Left ventricle myocardium inferior (tissue), 1 donor: ENCODE data around the gene R3HDM4. TPM values are rescaled to one million over a fixed set of nuclear protein-coding genes. Genes with fewer than 3 reads are reported as not detected.
A peak's percentile ranks its signal among the peaks of the same experiment; 100 is the strongest.

Experiments
- DNase-seq: peaks from one replicate; pipeline ENCODE4 v3.0.0-alpha.2; 2020
- H3K27ac ChIP-seq: fragments of 200-600 bp; replicated peaks from 2 replicates; pipeline ENCODE4 v1.8.0; 2021
- H3K27me3 ChIP-seq: fragments of 200-600 bp; 2 replicates; pipeline ENCODE4 v1.8.0; 2021; ENCODE audit warnings: low read depth
- H3K36me3 ChIP-seq: fragments of 200-600 bp; 2 replicates; pipeline ENCODE4 v1.8.0; 2021
- H3K4me1 ChIP-seq: fragments of 200-600 bp; 2 replicates; pipeline ENCODE4 v1.8.0; 2021
- H3K4me3 ChIP-seq: fragments of 200-600 bp; 2 replicates; pipeline ENCODE4 v1.8.0; 2021; ENCODE audit warnings: mild to moderate bottlenecking, moderate library complexity
- H3K9me3 ChIP-seq: fragments of 200-600 bp; replicated peaks from 2 replicates; pipeline ENCODE4 v1.8.0; 2021
- CTCF ChIP-seq: fragments of 200-600 bp; IDR thresholded peaks from 2 replicates; pipeline ENCODE4 v1.8.0; 2021; ENCODE audit warnings: antibody characterized with exemption, mild to moderate bottlenecking, borderline replicate concordance
- intact Hi-C: fragments of 100-400 bp; cut with micrococcal nuclease; formaldehyde crosslinking; loops from one replicate; pipeline ENCODE4 v1.11.0; 2022
- total RNA-seq: library from RNA; stranded (reverse); fragmentation: NEBNext Ultra II Directional; extraction: Animal tissue kit (Norgen Biotek cat#: 25700); gene quantifications from one replicate; pipeline ENCODE4 v1.2.1, GENCODE V29; 2021
- donor health status: DM: no; HTN: yes; CAD: no; lungs with severe emphysema.

The R3HDM4 gene
- total RNA-seq, 1 donor from 2014 or later = 21.6 TPM

GRCh38 chr19:917323-918151 is 4.5 kb upstream of the R3HDM4 start, which contains the start of gene KISS1R:
KISS1R (plus strand) TSS chr19:917333; CDS start chr19:917503, 170 bp downstream.
- Histone ChIP-seq H3K9me3 (no peaks in the 10 kb centered on the region), H3K36me3 (no peaks in the 10 kb centered on the region), H3K27ac (no peak within 1 kb of the TSS), H3K4me3 (peak within 1 kb of the TSS; percentile 53), H3K27me3 (peaks cover 56% of the 10 kb centered on the region), H3K4me1 (peaks cover 56% of the 10 kb centered on the region)
- intact Hi-C loops = no loop called here
- peak; percentile 57 for TF ChIP-seq CTCF
- DNase-seq = no peak

GRCh38 chr19:916645-917322 is 3.8 kb upstream of the R3HDM4 start:
- Histone ChIP-seq H3K27ac (no peak overlapping the region), H3K4me3 (peak overlapping the region; percentile 53), H3K27me3 (peaks cover 56% of the 10 kb centered on the region), H3K9me3 (no peaks in the 10 kb centered on the region), H3K4me1 (peaks cover 56% of the 10 kb centered on the region), H3K36me3 (no peaks in the 10 kb centered on the region)
- no peak for TF ChIP-seq CTCF
- intact Hi-C loops = no loop called here
- DNase-seq = no peak

- peak overlapping the region; percentile 97 for H3K4me3 ChIP-seq
- DNase-seq = no peak
- TF ChIP-seq CTCF = no peak
- H3K4me1 ChIP-seq = peaks cover 25% of the 10 kb centered on the region
- H3K27me3 ChIP-seq = peaks cover 15% of the 10 kb centered on the region
- H3K27ac ChIP-seq = peak overlapping the region; percentile 92
- intact Hi-C loops = no loop called here
- no peaks in the 10 kb centered on the region for H3K9me3 ChIP-seq
- H3K36me3 ChIP-seq = no peaks in the 10 kb centered on the region
Measured at GRCh38 chr19:912181-913079, 589 bp downstream of the R3HDM4 start.

DNA sequence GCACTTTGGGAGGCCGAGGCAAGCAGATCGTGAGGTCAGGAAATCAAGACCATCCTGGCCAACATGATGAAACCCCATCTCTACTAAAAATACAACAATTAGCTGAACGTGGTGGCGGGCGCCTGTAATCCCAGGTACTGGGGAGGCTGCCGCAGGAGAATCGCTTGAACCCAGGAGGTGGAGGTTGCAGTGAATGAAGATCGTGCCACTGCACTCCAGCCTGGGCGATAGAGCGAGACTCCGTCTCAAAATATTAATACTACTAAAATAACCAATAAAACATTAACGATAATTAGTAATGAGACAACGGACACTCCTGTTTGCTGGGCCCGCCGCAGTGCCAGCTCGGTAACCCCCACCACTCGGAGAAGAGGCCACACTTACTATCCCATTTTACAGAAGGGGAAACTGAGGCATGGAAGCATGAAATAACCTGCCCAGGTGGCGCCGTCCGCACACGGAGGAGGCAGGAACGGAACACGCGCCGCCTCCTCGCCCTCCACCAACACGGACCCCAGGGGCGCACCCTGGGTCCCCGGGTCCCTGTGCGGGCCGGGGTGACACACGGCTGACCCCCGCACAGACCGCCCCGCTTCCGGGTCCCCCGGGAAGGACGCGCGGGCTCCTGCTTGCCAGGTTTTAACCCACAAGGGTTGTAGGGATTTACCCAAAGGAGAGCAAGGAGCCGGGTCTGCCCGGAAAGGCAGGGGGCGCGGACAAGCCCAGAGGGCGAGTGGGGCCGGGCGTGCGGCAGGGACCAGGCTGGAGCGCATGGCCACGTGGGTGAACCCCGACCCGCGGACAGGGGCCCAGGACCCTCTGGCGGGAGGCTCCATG is 1.6 kb downstream of the R3HDM4 start:
- Histone ChIP-seq H3K27ac (no peak overlapping the region), H3K4me3 (no peak overlapping the region), H3K4me1 (peaks cover 17% of the 10 kb centered on the region), H3K9me3 (no peaks in the 10 kb centered on the region), H3K27me3 (peaks cover 4% of the 10 kb centered on the region), H3K36me3 (no peaks in the 10 kb centered on the region)
- TF ChIP-seq CTCF = no peak
- no peak for DNase-seq
- intact Hi-C loops = no loop called here
